Stomach (tissue), 4 donors: ENCODE data around the gene SLC1A5.

Experiments
- POLR2A ChIP-seq, 4 donors: fragments of 450-650 bp; IDR thresholded peaks; one replicate each; pipeline ENCODE4 v1.6.1; 2016; ENCODE audit warnings: antibody characterized with exemption in 4 of 4, control low read depth in 2 of 4, mild to moderate bottlenecking in 1 of 4, moderate library complexity in 1 of 4
- TF ChIP-seq, protein P1 (sequence below), 7 experiments: fragments of 450-650 bp in 4 of 7; fragments of 200-600 bp in 3 of 7; sonication (generic) in 3 of 7; IDR thresholded peaks; one replicate each; pipeline ENCODE4 v1.5.1; 2016 to 2019; ENCODE audit warnings: antibody characterized with exemption in 7 of 7, control low read depth in 2 of 7, mild to moderate bottlenecking in 1 of 7

DNA sequence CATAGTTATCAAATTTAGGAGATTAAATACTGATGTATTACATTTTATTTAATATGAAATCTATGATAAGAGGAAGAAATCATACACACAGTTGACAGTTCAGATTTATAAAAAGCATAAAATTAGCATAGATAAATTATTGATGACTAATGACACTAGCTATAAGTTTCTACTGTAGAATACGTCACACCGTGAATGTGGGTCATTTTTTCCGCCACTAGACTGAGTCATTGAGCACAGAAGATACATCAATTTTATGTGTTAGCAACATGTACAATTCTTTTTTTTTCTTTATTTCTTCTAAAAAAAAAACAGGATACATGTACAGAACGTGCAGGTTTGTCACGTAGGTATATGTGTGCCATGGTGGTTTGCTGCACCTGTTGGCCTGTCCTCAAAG lies 40.1 kb upstream of the SLC1A5 start:
- TF ChIP-seq, protein P1, sequence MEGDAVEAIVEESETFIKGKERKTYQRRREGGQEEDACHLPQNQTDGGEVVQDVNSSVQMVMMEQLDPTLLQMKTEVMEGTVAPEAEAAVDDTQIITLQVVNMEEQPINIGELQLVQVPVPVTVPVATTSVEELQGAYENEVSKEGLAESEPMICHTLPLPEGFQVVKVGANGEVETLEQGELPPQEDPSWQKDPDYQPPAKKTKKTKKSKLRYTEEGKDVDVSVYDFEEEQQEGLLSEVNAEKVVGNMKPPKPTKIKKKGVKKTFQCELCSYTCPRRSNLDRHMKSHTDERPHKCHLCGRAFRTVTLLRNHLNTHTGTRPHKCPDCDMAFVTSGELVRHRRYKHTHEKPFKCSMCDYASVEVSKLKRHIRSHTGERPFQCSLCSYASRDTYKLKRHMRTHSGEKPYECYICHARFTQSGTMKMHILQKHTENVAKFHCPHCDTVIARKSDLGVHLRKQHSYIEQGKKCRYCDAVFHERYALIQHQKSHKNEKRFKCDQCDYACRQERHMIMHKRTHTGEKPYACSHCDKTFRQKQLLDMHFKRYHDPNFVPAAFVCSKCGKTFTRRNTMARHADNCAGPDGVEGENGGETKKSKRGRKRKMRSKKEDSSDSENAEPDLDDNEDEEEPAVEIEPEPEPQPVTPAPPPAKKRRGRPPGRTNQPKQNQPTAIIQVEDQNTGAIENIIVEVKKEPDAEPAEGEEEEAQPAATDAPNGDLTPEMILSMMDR (IDR thresholded peaks at IDR 0.05): no peak
- no peak for TF ChIP-seq POLR2A (IDR thresholded peaks at IDR 0.05)
